Ovary (tissue), 3 donors: ENCODE data around the gene PSD2.

Experiments
- CTCF ChIP-seq, 3 donors: fragments of 450-650 bp in 2 of 3; fragments of 200-600 bp in 1 of 3; IDR thresholded peaks; one replicate each; pipeline versions ENCODE4 v1.5.1 to v1.8.0; 2016 to 2022; ENCODE audit warnings: antibody characterized with exemption in 3 of 3, mild to moderate bottlenecking in 1 of 3
- POLR2A ChIP-seq: fragments of 450-650 bp; IDR thresholded peaks from one replicate; pipeline ENCODE4 v1.6.1; 2017; ENCODE audit warnings: antibody characterized with exemption, mild to moderate bottlenecking, moderate library complexity
- donor health status: DM: no; HTN: no; CAD: no.

- TF ChIP-seq CTCF (IDR thresholded peaks at IDR 0.05) (peak; percentile 72 to 75 (median 75)), POLR2A (no peak)
These were observed 68.4 kb downstream of the PSD2 start for GRCh38 chr5:139863855-139864558.
